Endothelial cell (in vitro differentiated cells): Measurements from ENCODE around the gene DAG1. TPM values are rescaled to one million over a fixed set of nuclear protein-coding genes. Genes with fewer than 3 reads are reported as not detected.

Experiments
- DNase-seq: peaks from one replicate; pipeline ENCODE4 v3.0.0; 2021; ENCODE audit warnings: low spot score
- H3K27ac Mint-ChIP-seq: one replicate; pipeline ENCODE4 v1.8.0; 2021; ENCODE audit warnings: mixed read lengths, inconsistent platforms; ENCODE audit not compliant: unreplicated experiment
- H3K27me3 Mint-ChIP-seq: one replicate; pipeline ENCODE4 v1.8.0; 2021; ENCODE audit warnings: mild to moderate bottlenecking, moderate library complexity, mixed read lengths, inconsistent platforms; ENCODE audit not compliant: unreplicated experiment
- H3K36me3 Mint-ChIP-seq: one replicate; pipeline ENCODE4 v1.8.0; 2021; ENCODE audit warnings: mild to moderate bottlenecking, low read depth, mixed read lengths, inconsistent platforms; ENCODE audit not compliant: unreplicated experiment
- H3K4me1 Mint-ChIP-seq: one replicate; pipeline ENCODE4 v1.8.0; 2021; ENCODE audit warnings: mild to moderate bottlenecking, mixed read lengths, inconsistent platforms; ENCODE audit not compliant: unreplicated experiment
- H3K4me3 Mint-ChIP-seq: one replicate; pipeline ENCODE4 v1.8.0; 2021; ENCODE audit warnings: mild to moderate bottlenecking, mixed read lengths, inconsistent platforms; ENCODE audit not compliant: unreplicated experiment
- H3K9me3 Mint-ChIP-seq: one replicate; pipeline ENCODE4 v1.8.0; 2021; ENCODE audit warnings: mixed read lengths, inconsistent platforms; ENCODE audit not compliant: unreplicated experiment
- CTCF ChIP-seq: fragments of 200-600 bp; sonication (generic); IDR thresholded peaks from one replicate; pipeline ENCODE4 v1.5.0; 2021; ENCODE audit warnings: antibody characterized with exemption; ENCODE audit not compliant: unreplicated experiment
- total RNA-seq: library from RNA; stranded (reverse); fragmentation: NEBNext Ultra II Directional; extraction: Animal tissue kit (Norgen Biotek cat#: 25700); gene quantifications from one replicate; pipeline ENCODE4 v1.2.1, GENCODE V29; 2021; ENCODE audit not compliant: unreplicated experiment

DAG1 gene
- total RNA-seq, 1 donor from 2014 or later = 54.8 TPM

- peaks cover 6% of the 10 kb centered on the region for H3K27me3 Mint-ChIP-seq
- H3K36me3 Mint-ChIP-seq = no peaks in the 10 kb centered on the region
- no peak for TF ChIP-seq CTCF
- H3K9me3 Mint-ChIP-seq = no peaks in the 10 kb centered on the region
- H3K4me1 Mint-ChIP-seq = peaks cover 24% of the 10 kb centered on the region
- H3K4me3 Mint-ChIP-seq = peak overlapping the region; percentile 89
- peak; percentile 54 for DNase-seq
- peak overlapping the region; percentile 92 for H3K27ac Mint-ChIP-seq
Observed at GRCh38 chr3:49469037-49469935, 781 bp upstream of the DAG1 start.

GRCh38 chr3:49470714-49471420 is 800 bp downstream of the DAG1 start:
- Mint-ChIP-seq H3K27me3 (peaks cover 6% of the 10 kb centered on the region), H3K36me3 (no peaks in the 10 kb centered on the region), H3K4me3 (peak overlapping the region; percentile 92), H3K4me1 (peaks cover 24% of the 10 kb centered on the region), H3K9me3 (no peaks in the 10 kb centered on the region), H3K27ac (peak overlapping the region; percentile 83)
- no peak for DNase-seq
- TF ChIP-seq CTCF = no peak

- Mint-ChIP-seq H3K9me3 (no peaks in the 10 kb centered on the region), H3K4me3 (peak overlapping the region; percentile 92), H3K36me3 (no peaks in the 10 kb centered on the region), H3K27me3 (peaks cover 6% of the 10 kb centered on the region), H3K27ac (no peak overlapping the region), H3K4me1 (peaks cover 24% of the 10 kb centered on the region)
- no peak for TF ChIP-seq CTCF
- no peak for DNase-seq
Observed at GRCh38 chr3:49471856-49472495, 1.9 kb downstream of the DAG1 start.

- Mint-ChIP-seq H3K9me3 (no peaks in the 10 kb centered on the region), H3K4me1 (peaks cover 7% of the 10 kb centered on the region), H3K36me3 (no peaks in the 10 kb centered on the region), H3K4me3 (no peak overlapping the region), H3K27ac (no peak overlapping the region), H3K27me3 (peaks cover 8% of the 10 kb centered on the region)
- TF ChIP-seq CTCF = no peak
- DNase-seq = no peak
Observed at GRCh38 chr3:49476563-49476962, 6.5 kb downstream of the DAG1 start.
